Measurements from ENCODE around the gene C21orf58. TPM values are rescaled to one million over a fixed set of nuclear protein-coding genes. Genes with fewer than 3 reads are reported as not detected.

C21orf58 gene
- total RNA-seq, 1 donor from 2014 or later = 36.6 TPM

- DNase-seq (ENCODE audit: extremely low spot score, unreplicated experiment) = no peak
- H3K36me3 Mint-ChIP-seq = peaks cover 18% of the 10 kb centered on the region
- H3K27me3 Mint-ChIP-seq = no peaks in the 10 kb centered on the region
- H3K27ac Mint-ChIP-seq = no peak overlapping the region
- H3K4me1 Mint-ChIP-seq (ENCODE audit: unreplicated experiment) = no peaks in the 10 kb centered on the region
- no peaks in the 10 kb centered on the region for H3K9me3 Mint-ChIP-seq
- TF ChIP-seq CTCF (conservative IDR thresholded peaks at IDR 0.05) = no peak
- H3K4me3 Mint-ChIP-seq = no peak overlapping the region
Measured at GRCh38 chr21:46308431-46308830, 15.2 kb downstream of the C21orf58 start.

GRCh38 chr21:46307625-46308024 lies 16.0 kb downstream of the C21orf58 start:
- no peak overlapping the region for H3K4me3 Mint-ChIP-seq
- no peaks in the 10 kb centered on the region for H3K4me1 Mint-ChIP-seq (ENCODE audit: unreplicated experiment)
- peaks cover 15% of the 10 kb centered on the region for H3K36me3 Mint-ChIP-seq
- no peaks in the 10 kb centered on the region for H3K27me3 Mint-ChIP-seq
- no peak for TF ChIP-seq CTCF (conservative IDR thresholded peaks at IDR 0.05)
- no peaks in the 10 kb centered on the region for H3K9me3 Mint-ChIP-seq
- no peak overlapping the region for H3K27ac Mint-ChIP-seq
- DNase-seq (ENCODE audit: extremely low spot score, unreplicated experiment) = no peak

GRCh38 chr21:46304955-46305354 lies 18.7 kb downstream of the C21orf58 start:
- Mint-ChIP-seq H3K27me3 (no peaks in the 10 kb centered on the region), H3K27ac (peak overlapping the region; percentile 52), H3K9me3 (no peaks in the 10 kb centered on the region), H3K36me3 (peaks cover 20% of the 10 kb centered on the region), H3K4me3 (peak overlapping the region; percentile 5), H3K4me1 (ENCODE audit: unreplicated experiment) (no peaks in the 10 kb centered on the region)
- no peak for DNase-seq (ENCODE audit: extremely low spot score, unreplicated experiment)
- no peak for TF ChIP-seq CTCF (conservative IDR thresholded peaks at IDR 0.05)

- Mint-ChIP-seq H3K9me3 (no peaks in the 10 kb centered on the region), H3K4me3 (no peak overlapping the region), H3K27me3 (no peaks in the 10 kb centered on the region), H3K4me1 (ENCODE audit: unreplicated experiment) (no peaks in the 10 kb centered on the region), H3K36me3 (peaks cover 22% of the 10 kb centered on the region), H3K27ac (peak overlapping the region; percentile 52)
- no peak for TF ChIP-seq CTCF (conservative IDR thresholded peaks at IDR 0.05)
- DNase-seq (ENCODE audit: extremely low spot score, unreplicated experiment) = no peak
Measured at GRCh38 chr21:46304437-46304836, 19.2 kb downstream of the C21orf58 start.

- Mint-ChIP-seq H3K36me3 (peaks cover 18% of the 10 kb centered on the region), H3K27me3 (peaks cover 3% of the 10 kb centered on the region), H3K27ac (no peak overlapping the region), H3K4me1 (ENCODE audit: unreplicated experiment) (peaks cover 4% of the 10 kb centered on the region), H3K4me3 (no peak overlapping the region), H3K9me3 (no peaks in the 10 kb centered on the region)
- no peak for TF ChIP-seq CTCF (conservative IDR thresholded peaks at IDR 0.05)
- no peak for DNase-seq (ENCODE audit: extremely low spot score, unreplicated experiment)
Measured at GRCh38 chr21:46301759-46302158, 21.9 kb downstream of the C21orf58 start.

- H3K4me3 Mint-ChIP-seq = peak overlapping the region; percentile 31
- H3K4me1 Mint-ChIP-seq (ENCODE audit: unreplicated experiment) = peaks cover 4% of the 10 kb centered on the region
- H3K36me3 Mint-ChIP-seq = peaks cover 11% of the 10 kb centered on the region
- peaks cover 3% of the 10 kb centered on the region for H3K27me3 Mint-ChIP-seq
- H3K9me3 Mint-ChIP-seq = no peaks in the 10 kb centered on the region
- no peak overlapping the region for H3K27ac Mint-ChIP-seq
- TF ChIP-seq CTCF (conservative IDR thresholded peaks at IDR 0.05) = no peak
- DNase-seq (ENCODE audit: extremely low spot score, unreplicated experiment) = no peak
Measured at GRCh38 chr21:46299167-46299566, 24.5 kb downstream of the C21orf58 start.
